ENCODE measurements around the gene TAS2R10. TPM values are rescaled to one million over a fixed set of nuclear protein-coding genes. Genes with fewer than 3 reads are reported as not detected.

Gene TAS2R10
- total RNA-seq, 4 donors from 2014 or later = 0.51 TPM; not detected in 3

DNA sequence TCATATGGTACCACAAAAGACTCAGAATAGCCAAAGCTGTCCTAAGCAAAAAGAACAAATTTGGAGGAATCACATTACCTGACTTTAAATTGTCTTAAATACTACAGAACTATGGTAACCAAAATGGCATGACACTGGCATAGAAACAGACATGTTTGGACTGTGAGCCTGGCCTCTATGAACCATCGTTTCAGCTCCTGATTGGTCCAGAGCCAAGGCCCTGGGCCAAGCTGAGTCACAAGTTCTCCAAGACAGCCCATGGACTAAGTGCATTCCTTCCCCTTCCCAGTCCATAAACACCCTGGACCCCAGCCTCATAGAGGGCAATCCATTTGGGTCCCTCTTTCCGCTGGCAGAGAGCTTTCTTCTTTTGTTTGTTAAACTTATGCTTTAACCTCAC, 35.2 kb upstream of the TAS2R10 start:
- TF ChIP-seq, protein P1, sequence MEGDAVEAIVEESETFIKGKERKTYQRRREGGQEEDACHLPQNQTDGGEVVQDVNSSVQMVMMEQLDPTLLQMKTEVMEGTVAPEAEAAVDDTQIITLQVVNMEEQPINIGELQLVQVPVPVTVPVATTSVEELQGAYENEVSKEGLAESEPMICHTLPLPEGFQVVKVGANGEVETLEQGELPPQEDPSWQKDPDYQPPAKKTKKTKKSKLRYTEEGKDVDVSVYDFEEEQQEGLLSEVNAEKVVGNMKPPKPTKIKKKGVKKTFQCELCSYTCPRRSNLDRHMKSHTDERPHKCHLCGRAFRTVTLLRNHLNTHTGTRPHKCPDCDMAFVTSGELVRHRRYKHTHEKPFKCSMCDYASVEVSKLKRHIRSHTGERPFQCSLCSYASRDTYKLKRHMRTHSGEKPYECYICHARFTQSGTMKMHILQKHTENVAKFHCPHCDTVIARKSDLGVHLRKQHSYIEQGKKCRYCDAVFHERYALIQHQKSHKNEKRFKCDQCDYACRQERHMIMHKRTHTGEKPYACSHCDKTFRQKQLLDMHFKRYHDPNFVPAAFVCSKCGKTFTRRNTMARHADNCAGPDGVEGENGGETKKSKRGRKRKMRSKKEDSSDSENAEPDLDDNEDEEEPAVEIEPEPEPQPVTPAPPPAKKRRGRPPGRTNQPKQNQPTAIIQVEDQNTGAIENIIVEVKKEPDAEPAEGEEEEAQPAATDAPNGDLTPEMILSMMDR (IDR thresholded peaks at IDR 0.05 in 4 of 5, conservative IDR thresholded peaks at IDR 0.05 in 1 of 5) = no peak
- DNase-seq (no peak), ATAC-seq (no peak)
- Histone ChIP-seq H3K27me3 (no peaks in the 10 kb centered on the region), H3K27ac (no peak overlapping the region), H3K36me3 (no peaks in the 10 kb centered on the region), H3K9me3 (no peaks in the 10 kb centered on the region), H3K4me3 (no peak overlapping the region), H3K4me1 (no peaks in the 10 kb centered on the region)
- in situ Hi-C loops (cut with MboI; ENCODE audit: low sequenced_read_pairs in 4 of 4) = no loop called here
- intact Hi-C loops (cut with DNase I; ENCODE audit: low total_unique reads) = no loop called here

DNA sequence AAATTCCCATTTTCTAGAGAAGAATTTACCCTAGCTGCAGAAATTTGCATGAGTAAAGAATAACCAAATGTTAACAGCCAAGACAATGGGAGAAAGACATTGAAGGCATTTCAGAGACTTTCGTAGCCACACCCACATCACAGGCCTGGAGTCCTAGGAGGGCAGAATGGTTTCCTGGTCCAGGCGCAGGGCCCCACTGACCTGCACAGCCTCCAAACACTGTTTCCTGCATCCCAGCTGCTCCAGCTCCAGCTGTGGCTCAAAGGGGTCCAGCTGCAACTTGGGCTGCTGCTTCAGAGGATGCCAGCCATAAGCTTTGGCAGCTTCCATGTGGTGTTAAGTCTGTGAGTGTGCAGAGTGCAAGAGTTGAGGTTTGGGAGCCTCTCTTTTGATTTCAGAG, 29.6 kb upstream of the TAS2R10 start:
- DNase-seq = no peak
- H3K27me3 ChIP-seq = no peaks in the 10 kb centered on the region
- H3K27ac ChIP-seq = no peak overlapping the region
- no peaks in the 10 kb centered on the region for H3K4me1 ChIP-seq
- intact Hi-C loops (cut with DNase I; ENCODE audit: low total_unique reads) (no loop called here), in situ Hi-C loops (cut with MboI; ENCODE audit: low sequenced_read_pairs in 4 of 4) (no loop called here)
- H3K36me3 ChIP-seq = no peaks in the 10 kb centered on the region
- no peak overlapping the region for H3K4me3 ChIP-seq
- ATAC-seq = no peak
- H3K9me3 ChIP-seq = no peaks in the 10 kb centered on the region
- TF ChIP-seq, protein P1 (IDR thresholded peaks at IDR 0.05 in 4 of 5, conservative IDR thresholded peaks at IDR 0.05 in 1 of 5) = no peak
- TF ChIP-seq POLR2A (IDR thresholded peaks at IDR 0.05) = no peak

DNA sequence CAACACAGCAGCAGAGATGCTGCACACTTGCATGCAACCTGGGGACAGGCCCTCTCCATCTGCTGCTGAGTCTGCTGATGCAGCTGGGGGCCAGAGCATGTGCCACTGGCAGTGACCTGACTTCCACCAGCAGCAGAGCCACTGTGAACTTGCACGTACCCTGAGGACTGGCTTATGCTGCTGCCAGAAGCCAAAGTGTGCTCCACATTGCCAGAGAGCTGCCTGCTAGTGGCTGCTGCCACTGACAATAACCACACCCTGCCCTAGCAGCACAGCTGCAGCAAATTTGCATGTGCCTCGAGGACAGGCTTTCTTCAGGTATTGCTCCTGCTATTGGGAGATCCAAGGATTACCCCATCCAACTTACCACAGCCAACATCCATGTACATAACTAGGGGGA, 27.6 kb upstream of the TAS2R10 start:
- no peak for DNase-seq
- H3K9me3 ChIP-seq = no peaks in the 10 kb centered on the region
- TF ChIP-seq POLR2A (IDR thresholded peaks at IDR 0.05) = no peak
- TF ChIP-seq, protein P1 (IDR thresholded peaks at IDR 0.05 in 4 of 5, conservative IDR thresholded peaks at IDR 0.05 in 1 of 5) = no peak
- H3K36me3 ChIP-seq = no peaks in the 10 kb centered on the region
- no peak overlapping the region for H3K27ac ChIP-seq
- no peaks in the 10 kb centered on the region for H3K27me3 ChIP-seq
- intact Hi-C loops (cut with DNase I; ENCODE audit: low total_unique reads) = no loop called here
- no peak overlapping the region for H3K4me3 ChIP-seq
- in situ Hi-C loops (cut with MboI; ENCODE audit: low sequenced_read_pairs in 4 of 4) = no loop called here
- H3K4me1 ChIP-seq = no peaks in the 10 kb centered on the region
- no peak for ATAC-seq

DNA sequence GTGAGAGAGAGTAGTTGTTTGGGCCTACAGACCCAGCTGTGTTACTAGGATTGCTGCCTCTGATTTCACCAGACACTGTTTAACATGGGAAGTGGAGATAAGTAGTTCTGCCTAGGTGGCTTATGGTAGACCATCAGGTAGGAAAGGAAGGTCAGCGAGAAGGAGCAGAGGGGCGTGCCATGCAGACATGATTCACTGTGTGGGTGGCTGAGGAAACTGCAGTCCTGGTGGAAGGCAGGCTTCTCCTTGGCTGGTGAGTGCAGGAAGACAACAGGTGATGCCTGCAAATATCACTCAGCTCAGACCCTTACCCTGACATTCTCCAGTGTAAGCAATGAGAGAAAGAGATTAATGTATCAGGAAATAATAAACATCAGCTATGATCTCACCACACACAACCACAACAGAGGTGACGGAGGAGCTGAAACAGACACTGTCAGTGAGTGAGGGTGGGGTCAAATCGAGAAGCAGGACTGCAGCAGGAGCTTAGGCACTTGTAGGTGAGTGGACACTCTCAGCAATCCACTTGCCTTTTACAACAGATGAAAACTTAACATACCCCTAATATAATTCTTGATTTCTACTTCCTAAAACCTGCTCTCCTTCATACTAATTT, 25.2 kb upstream of the TAS2R10 start:
- Histone ChIP-seq H3K27ac (no peak overlapping the region), H3K9me3 (no peaks in the 10 kb centered on the region), H3K4me1 (no peaks in the 10 kb centered on the region), H3K4me3 (no peak overlapping the region), H3K36me3 (no peaks in the 10 kb centered on the region), H3K27me3 (no peaks in the 10 kb centered on the region)
- intact Hi-C loops (cut with DNase I; ENCODE audit: low total_unique reads) (no loop called here), in situ Hi-C loops (cut with MboI; ENCODE audit: low sequenced_read_pairs in 4 of 4) (no loop called here)
- TF ChIP-seq, protein P1 (IDR thresholded peaks at IDR 0.05 in 4 of 5, conservative IDR thresholded peaks at IDR 0.05 in 1 of 5) = no peak
- no peak for TF ChIP-seq POLR2A (IDR thresholded peaks at IDR 0.05)
- ATAC-seq (no peak), DNase-seq (no peak)

DNA sequence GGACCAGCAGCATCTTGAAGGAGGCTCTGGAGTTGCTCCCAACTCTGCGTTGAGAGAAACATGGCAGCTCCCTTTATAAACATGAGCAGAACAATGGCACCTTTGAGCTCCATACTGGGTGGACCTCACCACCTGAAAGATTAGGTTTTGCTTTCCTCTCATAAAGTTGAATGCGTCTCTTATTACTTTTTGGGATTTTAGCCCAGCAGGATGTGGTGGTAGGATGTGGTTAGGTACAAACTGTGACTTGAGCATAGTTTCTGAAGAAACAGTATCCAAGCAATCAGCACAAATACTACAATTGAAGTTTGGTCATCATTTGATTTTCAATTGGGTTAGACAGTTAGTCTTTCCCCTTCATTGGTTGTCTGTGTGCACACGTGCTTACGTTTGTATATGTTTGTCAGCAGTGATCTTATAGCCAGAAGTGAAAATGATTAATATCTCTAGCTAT, 23.3 kb upstream of the TAS2R10 start, which contains the start of gene PRR4:
TSS of gene PRR4 (minus strand) at position 51 of the 454 bp plus-strand sequence. CDS start at position 13, 38 bp downstream.
- no peaks in the 10 kb centered on the region for H3K9me3 ChIP-seq
- H3K27me3 ChIP-seq = no peaks in the 10 kb centered on the region
- no peaks in the 10 kb centered on the region for H3K4me1 ChIP-seq
- ATAC-seq (no peak), DNase-seq (no peak)
- in situ Hi-C loops (cut with MboI; ENCODE audit: low sequenced_read_pairs in 4 of 4) (no loop called here), intact Hi-C loops (cut with DNase I; ENCODE audit: low total_unique reads) (no loop called here)
- no peaks in the 10 kb centered on the region for H3K36me3 ChIP-seq
- no peak within 1 kb of the TSS for H3K4me3 ChIP-seq
- no peak within 1 kb of the TSS for H3K27ac ChIP-seq
- no peak for TF ChIP-seq POLR2A (IDR thresholded peaks at IDR 0.05)
- TF ChIP-seq, protein P1 (IDR thresholded peaks at IDR 0.05 in 4 of 5, conservative IDR thresholded peaks at IDR 0.05 in 1 of 5) = no peak
